GM12875 (cell line): ENCODE measurements around the gene MAST4.

ENCODE experiments used
- H3K4me3 ChIP-seq: one replicate; pipeline ENCODE4 v1.5.1; 2011; ENCODE audit warnings: low read depth, low read length, control low read depth
- CTCF ChIP-seq: IDR thresholded peaks from 2 replicates; pipeline ENCODE4 v1.5.1; 2011; ENCODE audit warnings: low read depth, mild to moderate bottlenecking, control low read depth, inconsistent platforms, low read length, moderate library complexity, borderline replicate concordance; ENCODE audit not compliant: insufficient read depth

The MAST4 gene

GRCh38 chr5:66777868-66778267 lies 181.7 kb downstream of the MAST4 start:
- TF ChIP-seq CTCF, result no peak
- no peak overlapping the region for H3K4me3 ChIP-seq

- no peak overlapping the region for H3K4me3 ChIP-seq
- TF ChIP-seq CTCF, result no peak
These were observed 183.3 kb downstream of the MAST4 start for GRCh38 chr5:66779528-66779927.

GRCh38 chr5:66788556-66788955 lies 192.4 kb downstream of the MAST4 start:
- no peak for TF ChIP-seq CTCF
- no peak overlapping the region for H3K4me3 ChIP-seq

- no peak for TF ChIP-seq CTCF
- H3K4me3 ChIP-seq, result no peak overlapping the region
These were observed 193.2 kb downstream of the MAST4 start for GRCh38 chr5:66789434-66789833.

GRCh38 chr5:66793049-66793448 lies 196.9 kb downstream of the MAST4 start:
- H3K4me3 ChIP-seq, result no peak overlapping the region
- TF ChIP-seq CTCF, result no peak

- no peak for TF ChIP-seq CTCF
- H3K4me3 ChIP-seq, result no peak overlapping the region
These were observed 199.5 kb downstream of the MAST4 start for GRCh38 chr5:66795682-66796081.

GRCh38 chr5:66796305-66797292 lies 200.4 kb downstream of the MAST4 start:
- TF ChIP-seq CTCF, result no peak
- no peak overlapping the region for H3K4me3 ChIP-seq
